Measurements from ENCODE around the gene WDR91.
"Not testable (repeated sequence)": the region's sequence is repeated elsewhere in the genome, so short reads cannot be mapped to it uniquely, and the experiment has no call there.

The WDR91 gene

DNA sequence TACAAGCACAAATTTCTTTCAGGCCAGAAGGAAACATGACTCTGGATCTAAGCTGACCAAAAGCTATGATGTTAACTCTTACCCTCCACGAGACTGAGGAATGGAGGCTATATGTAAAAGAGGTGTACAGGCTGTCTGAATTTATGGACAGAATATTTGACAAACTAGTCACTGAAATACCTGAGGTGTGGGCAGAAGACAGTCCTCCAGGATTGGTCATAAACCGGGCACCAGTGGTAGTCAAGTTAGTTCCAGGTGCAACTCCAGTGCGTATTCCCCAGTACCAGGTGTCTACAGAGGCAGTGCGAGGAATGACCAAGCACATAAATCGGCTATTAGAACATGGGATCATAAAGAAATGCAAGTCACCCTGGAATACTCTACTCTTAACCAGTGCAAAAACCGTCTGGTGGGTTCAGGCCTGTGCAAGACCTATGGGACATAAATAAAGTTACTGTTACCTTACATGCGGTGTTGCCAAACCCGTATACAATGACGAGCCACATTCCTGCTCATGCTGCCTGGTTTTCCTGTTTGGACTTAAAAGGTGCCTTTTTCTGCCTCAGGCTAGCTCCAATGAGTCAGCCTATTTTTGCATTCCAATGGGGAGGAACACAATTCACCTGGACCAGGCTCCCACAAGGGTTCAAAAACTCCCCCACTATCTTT lies 34.2 kb downstream of the WDR91 start:
- DNase-seq, result no peak

DNA sequence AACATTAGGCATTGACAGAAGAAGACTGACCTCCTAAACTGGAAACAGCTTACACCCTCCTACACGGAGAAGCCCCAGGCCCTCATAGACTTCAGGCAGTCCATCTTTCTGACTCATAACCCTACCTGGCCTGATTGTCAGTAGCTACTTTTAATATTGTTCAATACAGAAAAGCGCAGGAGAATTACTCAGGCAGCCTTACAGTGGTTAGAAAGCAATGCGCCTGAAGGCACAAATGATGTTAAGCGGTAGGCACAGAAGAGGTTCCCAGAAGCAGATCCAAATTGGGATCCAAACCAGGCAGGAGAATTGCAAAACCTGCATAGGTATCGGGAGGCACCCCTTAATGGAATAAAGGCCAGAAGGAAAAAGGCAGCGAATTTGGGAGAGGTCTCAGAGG lies 35.4 kb downstream of the WDR91 start:
- DNase-seq, result no peak

DNA sequence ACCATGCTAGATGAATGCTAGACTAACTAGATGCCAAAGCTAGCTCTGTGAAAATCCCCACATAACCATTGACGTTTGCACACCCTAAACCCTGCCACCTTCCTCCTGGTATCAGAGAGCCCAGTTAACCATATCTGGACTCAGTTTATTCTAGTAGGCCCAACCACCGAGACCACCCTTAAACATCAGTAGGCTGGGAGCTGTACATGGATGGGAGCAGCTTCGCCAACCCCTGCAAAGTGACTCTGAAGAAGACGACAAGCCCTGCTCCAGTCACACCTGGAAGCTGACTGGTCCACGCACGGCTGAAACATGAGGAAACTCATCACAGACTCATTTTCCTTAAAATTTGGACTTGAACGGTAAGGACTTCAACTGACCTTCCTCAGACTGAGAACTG lies 36.4 kb downstream of the WDR91 start:
- no peak for DNase-seq

DNA sequence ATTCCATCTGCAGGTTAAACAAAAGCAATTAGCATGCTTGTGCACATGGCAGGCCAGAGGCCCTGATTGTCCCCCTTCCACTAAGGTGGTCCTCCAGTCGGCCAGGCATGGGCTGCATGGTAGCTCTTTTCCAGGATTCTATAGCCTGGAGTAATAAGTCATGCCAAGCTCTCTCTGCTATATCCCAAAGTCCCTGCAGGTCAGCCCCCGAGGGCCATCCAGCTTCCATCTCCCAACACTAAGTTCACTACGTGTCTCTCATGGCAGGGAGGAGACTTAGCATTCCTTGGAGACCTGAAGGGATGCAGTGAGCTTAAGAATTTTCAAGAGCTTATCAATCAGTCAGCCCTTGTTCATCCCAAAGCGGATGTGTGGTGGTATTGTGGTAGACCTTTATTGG lies 37.4 kb downstream of the WDR91 start:
- DNase-seq, result not testable (repeated sequence)

DNA sequence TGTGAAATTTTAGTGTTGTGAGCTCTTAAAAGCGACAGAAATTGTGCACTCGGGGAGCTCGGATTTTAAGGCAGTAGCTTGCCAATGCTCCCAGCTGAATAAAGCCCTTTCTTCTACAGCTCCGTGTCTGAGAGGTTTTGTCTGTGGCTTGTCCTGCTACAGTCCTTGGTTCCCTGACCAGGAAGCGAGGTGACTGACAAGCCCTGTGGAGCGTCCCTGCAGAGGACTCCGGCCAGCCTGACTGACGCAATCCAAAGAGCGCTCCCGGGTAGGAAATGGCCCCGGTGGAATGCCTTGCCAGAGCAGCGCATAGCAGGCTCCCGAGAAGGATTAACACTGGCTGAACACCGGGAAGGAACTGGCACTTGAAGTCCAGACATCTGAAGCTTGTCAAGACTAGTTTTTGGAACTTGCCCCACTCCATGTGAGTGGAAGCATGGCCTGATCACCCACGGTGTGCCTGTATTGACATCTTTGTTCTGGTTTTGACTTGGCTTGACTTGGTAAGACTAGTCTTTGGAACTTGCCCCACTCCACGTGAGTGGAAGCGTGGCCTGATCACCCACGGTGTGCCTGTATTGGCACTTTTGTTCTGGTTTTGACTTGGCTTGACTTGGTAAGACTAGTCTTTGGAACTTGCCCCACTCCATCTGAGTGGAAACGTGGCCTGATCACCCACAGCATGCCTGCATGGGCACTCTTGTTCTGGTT lies 39.6 kb downstream of the WDR91 start:
- DNase-seq, result not testable (repeated sequence)

DNA sequence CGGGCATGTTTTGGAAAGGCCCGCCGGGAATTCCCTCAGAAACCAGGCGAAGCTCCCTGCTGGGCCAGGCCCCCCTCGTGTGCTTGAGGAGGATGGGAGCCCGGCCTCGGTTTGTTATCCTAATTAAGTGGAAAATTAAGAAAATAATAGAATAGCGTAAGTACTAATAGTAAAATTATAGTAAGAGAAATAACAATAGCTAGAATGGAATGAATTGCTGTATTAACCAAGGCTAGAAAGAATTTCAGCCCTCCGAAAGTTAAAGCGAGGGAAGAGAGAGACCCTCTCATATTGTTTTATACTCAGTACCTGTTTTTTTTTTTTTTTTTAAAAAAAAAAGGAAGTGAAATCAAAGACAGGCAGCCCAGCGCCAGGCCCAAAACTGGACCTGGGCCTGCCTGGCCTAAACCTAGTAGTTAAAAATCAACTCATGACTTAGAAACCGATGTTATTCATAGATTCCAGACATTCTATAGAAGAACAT lies 40.3 kb downstream of the WDR91 start:
- not testable (repeated sequence) for DNase-seq

DNA sequence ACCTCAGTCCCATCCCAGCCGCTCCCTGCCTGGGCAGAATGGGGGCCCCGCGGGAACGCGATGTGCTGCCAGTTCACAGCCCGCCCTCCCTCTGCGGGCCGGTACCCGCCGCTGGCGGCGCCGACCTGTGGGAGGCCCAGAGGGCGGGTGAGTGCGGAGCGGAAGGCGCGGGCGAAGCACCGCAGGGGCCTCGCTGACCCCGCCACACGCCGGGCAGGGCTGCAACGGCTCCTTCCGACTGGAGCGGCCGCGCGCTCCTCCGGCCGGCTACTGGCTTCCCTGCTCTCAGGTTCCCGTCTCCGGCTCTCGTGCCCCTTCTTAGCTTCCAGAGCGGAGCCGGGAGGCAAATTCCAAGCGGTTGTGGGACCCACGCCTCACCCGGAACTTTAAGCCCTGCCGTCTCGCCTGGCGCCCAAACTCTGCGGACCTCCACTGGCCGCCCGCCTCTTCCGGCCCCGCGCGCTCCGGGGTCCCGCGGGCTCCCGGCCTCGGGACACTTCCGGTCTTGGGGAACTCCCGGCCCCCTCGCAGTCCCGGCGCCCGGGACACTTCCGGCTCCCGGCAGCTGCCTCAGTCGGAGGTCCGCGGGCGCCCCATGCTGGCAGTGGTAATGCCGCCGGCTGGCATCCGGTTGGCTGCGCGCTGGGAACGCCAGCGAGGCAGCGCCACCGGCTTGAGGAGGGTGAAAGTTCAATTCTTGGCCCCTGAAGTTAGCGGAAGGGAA lies 40.9 kb downstream of the WDR91 start, which contains the start of gene CYREN:
Gene CYREN, minus strand, starts transcription at position 434 of the 724 bp plus-strand sequence. CDS start 1,785 bp downstream, outside the sequence.
- peak; percentile 92 for DNase-seq

DNA sequence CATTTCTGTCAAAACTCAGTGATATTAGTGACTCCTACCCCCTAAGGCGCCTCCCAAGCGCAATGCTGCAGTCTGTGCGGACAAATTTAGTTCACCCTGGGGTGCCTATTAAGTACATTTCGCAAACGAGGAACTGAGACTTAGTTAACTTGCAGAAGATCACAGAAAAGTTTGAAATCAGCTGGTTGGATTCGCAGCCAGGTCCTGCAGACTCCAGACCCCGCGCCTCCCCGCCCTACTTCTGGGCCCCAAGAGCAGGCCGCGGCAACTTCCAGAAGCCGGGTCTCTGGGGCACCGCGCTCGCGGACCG lies 41.4 kb downstream of the WDR91 start:
- DNase-seq, result no peak

DNA sequence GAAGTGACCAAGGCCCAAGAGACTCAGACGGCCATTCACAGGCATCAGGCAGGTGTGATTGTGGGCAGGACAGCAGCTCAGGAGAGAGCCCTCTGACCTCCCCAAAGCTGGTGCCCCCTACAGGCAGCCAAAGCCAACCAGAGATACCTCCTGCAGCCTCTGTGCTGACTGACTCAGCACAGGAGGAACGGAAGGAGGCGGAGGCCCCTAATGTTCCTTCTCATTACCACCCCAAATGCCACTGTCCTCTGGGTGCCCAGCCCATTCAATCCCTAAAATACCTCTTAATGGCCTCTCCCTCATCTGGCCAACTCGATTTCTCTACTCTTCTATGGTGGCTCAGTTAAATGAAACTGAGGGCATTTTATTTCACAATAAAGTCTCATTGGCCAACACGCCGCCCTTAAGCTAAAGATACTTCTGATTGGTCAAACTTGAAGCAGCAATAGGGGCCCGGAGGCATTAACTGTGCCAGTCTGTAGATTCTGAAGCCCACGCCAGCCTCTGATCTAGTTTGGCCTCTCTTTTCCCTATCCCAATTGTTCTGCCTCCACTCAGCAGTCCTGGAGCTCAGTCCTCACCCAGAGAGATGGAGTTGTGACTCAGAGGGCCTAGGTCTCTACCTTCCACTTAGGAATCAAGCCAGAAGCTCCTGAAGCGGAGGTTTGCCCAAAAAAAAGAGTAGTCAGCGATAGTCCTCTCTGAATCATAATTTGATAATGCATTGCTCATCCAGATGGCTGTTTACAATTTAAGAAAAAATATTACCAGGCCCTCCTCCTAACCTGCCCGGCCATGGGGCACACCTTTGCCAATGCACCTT lies 42.0 kb downstream of the WDR91 start:
- DNase-seq, result peak; percentile 75

DNA sequence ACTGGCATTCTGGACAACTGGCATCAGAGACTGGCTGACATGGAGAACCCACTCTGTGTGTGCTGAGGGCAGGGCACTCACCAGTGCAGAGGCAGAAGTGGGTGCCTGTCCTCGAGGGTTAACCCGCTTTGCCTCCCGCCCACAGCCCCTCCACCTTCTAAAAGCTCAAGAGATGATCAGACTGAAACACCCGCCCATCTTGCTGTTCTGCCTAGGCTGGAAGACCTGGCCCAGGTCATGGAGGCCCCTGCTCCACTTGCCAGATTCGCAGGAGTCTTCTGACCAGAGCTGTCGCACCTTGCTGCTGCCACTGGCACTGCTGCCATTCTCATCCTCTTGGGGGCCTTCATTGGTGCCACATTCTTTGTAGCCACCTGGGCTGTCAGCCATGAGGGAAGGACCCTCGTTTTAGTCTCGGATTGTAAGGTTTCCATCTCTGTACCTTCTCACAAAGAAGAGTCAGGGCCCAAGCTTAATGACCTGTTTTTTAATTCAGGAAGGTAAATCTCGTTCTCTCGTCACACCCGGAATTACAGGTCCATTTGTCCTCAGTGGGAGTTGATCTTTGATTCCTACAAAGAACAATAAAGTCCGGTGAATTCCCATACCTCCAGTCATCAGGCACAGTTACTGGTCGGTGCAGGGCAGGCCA lies 42.7 kb downstream of the WDR91 start:
- DNase-seq, result no peak

DNA sequence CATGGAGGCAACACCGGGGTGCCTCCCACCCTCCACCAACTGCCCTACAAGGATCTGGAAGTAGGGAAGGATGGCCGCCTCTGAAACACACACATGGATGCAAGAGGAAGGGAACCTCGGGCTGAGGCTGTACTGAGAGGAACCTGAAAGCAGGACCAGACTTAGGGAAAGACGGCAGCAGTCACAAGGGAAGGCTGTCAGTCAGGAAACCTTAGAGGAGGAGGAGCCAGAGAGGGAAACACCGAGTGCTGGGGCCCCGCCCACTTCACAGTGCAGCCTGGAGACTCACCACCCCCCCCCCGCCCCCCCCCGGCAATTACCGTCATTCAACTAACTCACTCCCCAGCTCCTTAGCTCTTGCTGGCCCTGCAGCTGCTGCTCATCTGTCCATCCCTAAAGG lies 43.3 kb downstream of the WDR91 start:
- peak; percentile 55 for DNase-seq

DNA sequence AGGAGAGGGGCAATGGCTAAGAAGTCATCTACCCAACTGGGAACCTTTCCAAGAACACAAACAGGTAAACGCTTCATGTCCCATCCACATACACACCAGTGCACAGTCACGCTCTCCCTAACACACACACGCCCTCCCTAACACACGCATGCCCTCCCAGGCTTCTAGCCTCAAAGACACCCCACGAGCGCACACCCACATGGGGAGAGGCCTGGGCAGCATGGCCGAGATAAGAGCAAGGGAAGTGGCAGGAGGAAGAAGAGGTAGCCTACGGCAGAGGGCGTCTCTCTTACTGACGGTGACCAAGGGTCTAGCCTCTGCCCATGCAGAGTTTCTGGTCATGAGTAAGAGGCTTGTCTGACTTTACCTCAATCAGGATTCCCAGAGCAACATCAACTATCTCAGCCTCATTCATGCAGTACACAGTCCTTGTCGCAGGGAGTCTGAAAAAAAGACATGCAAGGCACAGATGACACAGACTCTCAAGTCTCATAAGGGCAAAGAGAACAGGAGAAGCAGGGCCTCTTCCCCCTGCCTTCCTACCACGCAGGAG lies 43.9 kb downstream of the WDR91 start:
- no peak for DNase-seq

DNA sequence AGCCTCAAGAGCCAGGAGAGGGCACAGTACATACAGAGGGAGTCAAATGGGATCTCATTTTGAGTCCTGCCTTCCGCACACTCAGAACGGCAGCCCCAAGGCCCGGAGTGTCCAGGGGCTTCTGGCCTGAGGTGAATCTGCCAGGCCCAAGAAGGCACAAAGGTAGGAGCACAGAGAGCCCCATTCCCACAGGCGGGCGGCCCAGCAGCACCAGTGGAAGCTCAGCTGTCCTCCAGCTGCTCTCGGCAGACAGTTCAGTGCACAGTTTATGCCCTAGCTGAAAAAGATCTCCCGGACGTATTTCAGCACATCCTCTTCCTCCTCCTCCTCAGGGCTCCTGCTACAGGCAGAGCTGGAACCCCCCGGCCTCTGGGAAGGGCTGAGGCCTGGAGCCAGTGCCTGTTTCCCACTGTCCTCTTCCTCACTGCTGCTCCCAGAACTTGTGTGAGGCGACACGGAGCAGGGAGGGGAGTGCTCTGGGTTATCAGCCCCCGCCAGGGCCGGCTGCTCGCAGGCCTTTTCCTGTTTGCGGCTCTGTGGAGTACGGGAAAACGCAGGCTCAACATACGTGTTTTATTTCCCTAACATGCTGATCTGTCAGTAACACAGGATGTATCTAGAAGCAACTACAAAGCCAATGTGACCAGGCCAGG lies 44.9 kb downstream of the WDR91 start:
- DNase-seq, result no peak

DNA sequence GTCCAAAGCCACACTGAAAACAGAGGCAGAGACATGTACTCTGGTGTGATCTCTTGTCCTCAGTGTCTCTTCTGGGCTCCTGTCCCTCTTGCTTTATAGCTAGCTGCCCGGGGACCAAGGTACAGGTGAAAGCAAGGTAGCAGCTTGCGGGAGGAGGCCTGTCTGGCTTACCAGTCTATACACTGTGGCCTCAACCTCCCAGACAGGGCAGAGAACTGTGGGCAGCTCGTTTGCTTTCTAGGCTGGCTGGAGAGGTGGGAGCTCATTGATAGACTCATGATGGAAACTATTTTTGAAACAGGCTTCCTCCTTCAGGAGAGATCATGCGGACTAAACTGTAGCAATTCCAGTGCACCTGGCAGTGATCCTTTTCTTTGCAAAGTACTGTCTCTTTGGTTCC lies 45.5 kb downstream of the WDR91 start:
- DNase-seq, result no peak

DNA sequence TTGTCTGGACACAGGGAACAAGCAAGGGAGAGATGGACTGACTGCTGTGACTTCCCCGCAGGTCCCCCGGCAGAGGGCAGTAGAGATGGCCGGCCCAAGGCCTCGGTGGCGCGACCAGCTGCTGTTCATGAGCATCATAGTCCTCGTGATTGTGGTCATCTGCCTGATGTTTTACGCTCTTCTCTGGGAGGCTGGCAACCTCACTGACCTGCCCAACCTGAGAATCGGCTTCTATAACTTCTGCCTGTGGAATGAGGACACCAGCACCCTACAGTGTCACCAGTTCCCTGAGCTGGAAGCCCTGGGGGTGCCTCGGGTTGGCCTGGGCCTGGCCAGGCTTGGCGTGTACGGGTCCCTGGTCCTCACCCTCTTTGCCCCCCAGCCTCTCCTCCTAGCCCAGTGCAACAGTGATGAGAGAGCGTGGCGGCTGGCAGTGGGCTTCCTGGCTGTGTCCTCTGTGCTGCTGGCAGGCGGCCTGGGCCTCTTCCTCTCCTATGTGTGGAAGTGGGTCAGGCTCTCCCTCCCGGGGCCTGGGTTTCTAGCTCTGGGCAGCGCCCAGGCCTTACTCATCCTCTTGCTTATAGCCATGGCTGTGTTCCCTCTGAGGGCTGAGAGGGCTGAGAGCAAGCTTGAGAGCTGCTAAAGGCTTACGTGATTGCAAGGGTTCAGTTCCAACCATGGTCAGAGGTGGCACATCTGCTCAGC lies 46.8 kb downstream of the WDR91 start:
- DNase-seq, result no peak

DNA sequence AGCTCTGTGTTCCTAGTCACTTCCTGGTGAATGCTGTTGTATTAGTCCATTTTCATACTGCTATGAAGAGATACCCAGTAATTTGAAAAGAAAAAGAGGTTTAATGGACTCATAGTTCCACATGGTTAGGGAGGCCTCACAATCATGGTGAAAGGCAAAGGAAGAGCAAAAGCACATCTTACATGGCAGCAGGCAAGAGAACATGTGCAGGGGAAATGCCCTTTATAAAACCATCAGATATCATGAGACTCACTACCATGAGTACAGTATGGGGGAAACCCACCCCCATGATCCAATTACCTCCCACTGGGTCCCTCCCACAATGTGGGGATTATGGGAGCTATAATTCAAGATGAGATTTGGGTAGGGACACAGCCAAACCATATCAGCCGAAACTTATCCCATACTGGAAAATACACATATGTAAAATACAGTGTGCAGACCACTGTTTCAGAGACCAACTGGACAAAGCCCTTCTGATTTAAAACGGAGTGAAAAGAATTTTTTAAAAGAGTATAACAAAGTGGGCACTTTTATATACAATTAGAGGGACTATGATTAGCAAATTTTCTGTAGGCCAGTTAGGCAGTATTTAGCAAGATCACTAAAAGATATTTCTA lies 48.8 kb downstream of the WDR91 start:
- no peak for DNase-seq

DNA sequence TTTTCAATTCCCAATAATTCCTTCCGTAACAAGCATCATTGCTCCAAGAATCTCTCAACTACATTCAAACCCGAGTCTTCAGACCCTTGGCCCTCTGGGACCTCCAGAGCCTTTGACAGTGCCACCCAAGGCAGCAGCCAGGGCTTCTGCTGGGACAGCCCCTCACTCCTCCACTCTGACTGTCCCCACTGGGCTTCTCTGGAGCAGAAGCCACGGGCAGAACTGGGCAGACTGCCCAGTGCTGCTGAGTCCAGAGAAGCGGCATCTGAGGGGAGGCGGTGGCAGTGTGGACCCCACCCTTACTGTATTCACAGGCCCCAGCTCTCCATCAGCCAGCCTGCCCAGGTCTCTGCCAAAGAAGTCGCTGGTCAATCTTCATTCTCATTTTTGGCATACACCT lies 49.7 kb downstream of the WDR91 start:
- no peak for DNase-seq

DNA sequence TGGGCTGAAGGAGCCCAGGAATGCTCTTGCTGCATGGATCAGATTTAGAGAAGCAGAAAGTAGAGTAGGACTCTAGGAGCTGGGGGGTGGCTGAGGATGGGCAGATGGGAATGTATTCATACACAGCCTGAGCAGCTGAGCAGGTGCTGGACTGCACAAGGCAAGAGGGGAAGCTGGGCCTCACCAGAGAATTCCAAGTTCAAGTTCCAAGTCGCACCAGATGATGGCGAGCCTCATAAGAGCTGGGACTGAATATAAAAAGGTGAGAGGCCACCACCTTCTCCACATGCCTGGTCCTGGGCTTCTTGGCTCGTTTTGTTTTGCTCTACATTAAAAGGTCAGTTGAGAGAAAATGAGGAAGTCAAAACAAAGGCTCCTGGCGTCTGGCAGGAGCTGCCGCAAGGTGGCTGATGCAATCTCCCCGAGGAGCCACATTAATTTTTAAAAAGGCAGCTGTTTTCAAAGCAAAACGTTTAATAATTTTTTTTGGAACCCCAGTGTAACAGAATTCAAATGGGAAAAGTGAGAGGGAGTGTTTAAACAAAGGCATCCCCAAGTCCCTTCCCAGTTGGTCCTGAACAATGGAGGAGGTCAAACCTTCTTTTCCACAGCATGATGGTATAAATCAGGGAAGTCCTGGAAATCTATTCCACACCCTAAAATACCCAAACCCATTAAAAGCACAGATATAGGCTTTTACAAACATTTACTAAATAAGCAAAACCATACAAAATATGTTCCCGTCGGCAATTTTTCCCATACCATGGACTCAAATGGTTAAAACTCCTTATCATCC lies 50.3 kb downstream of the WDR91 start:
- DNase-seq, result no peak

DNA sequence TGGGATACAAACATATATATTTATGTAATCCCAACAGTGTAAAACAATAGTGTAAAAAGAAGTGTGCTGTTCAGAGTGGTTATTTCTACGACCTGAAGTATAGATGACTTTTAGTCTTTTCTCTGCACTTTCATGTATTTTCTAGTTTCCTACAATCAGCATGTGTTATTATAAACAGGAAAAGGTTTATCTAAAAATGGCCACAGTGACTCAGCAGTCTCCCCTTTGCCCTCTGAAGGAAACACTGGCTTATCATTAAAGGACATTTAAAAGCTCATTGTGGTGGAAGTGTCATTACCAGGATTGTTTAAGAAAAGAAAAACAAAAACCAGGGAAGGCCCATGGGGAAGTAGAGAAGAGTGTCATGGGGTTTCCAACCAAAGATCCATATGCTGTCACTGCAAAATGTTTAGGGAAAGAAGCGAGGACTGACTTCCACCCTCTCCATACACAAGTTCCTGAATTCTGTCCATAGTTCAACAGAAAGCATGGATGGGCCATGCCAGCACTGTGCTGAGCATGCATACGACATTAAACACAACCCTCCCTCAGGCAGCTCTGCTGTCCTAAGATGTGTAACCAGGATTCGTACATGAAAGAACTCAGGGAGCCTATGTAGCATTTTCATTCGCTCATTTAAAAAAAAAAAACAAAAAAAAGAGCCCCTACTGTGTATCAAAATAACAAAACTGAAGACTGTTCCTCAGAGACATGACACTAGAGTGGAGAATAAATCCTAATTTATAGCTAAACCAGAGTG lies 51.0 kb downstream of the WDR91 start:
- DNase-seq, result peak; percentile 34
